Erythroblast (primary cell): ENCODE measurements around the gene SOBP.

ENCODE experiments used
- GATA1 ChIP-seq: IDR thresholded peaks from 2 replicates; pipeline ENCODE4 v1.6.1; 2011; ENCODE audit warnings: low read depth, mild to moderate bottlenecking, control low read depth, low read length, moderate library complexity
- POLR2A ChIP-seq: IDR thresholded peaks from 2 replicates; pipeline ENCODE4 v1.6.1; 2011; ENCODE audit warnings: mild to moderate bottlenecking, low read length

DNA sequence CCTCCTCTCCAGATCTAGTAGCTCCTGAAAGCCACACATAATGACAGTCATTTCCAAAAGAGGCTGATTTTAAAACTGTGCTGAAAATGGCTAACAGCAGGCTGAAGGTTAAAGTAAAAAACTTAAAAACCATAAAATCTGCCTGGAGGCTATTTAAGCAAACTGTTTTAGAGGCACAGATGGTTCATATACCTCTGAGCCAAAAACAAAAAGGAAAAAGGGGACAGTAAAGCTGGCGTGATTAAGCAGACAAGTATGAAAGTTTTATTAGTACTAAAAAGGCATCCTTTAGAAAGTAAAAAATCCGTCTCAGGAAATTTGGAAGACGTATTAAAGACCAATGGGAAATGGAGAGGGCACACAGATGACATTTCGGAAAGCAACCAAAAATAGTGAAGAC is 55.8 kb downstream of the SOBP start:
- TF ChIP-seq POLR2A (no peak), GATA1 (no peak)
